ENCODE data around the gene DENND1A.

Gene DENND1A

DNA sequence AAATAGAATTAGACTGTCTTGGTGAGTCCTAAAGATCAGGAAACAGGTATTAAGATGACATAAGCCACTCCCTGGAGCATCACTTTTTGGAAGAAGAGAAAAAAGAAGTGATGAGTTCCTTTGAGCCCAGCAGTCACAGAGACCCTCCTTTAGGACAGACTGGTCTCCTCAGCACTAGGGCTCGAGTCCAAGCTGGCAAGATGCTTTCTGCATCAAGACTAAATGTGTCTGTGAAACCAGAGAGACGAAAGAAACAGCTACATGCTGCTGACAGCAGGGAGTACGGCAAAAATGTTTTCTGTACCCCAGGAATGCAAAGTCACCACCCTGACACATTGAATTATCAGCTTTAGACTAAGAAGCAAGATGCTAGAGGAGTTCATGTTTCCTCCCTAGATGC is 389.5 kb downstream of the DENND1A start:
- DNase-seq (ENCODE audit: low read depth), result no peak

DNA sequence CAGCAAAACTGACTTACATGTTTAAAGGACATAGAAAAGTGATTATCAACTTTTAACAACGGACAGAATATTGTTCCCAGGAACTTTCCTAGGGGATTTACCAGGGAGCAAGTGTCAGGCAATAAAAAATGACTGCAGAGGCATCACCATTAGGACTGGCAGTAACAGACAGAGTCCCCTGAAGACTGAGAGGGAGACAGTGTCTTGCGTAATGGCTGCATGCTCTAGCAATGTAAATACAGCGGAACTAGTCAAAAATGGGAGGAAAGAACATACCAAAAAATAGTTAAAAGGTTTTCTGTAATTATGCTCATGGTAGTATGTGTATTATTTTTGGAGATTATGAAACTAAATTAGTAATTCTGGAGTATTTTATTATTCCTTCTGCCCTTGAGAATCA is 392.1 kb downstream of the DENND1A start:
- DNase-seq (ENCODE audit: low read depth), result no peak

DNA sequence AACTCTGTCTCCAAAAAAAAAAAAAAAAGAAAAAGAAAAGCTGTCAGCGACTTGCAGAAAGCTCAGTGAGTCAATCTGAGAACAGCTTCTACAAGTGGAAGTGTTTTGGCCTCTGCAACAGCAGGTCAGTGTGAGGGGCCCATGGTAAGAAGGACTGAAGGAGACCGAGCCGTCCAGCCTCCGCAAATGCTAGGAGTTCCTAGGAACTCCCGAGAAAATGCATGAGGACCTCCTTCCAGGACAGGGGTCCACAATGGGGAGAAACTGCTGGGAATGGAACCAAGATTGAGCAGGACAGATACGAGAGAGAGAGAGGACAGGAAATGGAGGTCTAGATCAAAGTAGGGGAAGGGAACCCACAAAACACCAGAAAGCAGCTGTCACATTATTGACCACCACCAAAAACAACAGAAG is 393.5 kb downstream of the DENND1A start:
- no peak for DNase-seq (ENCODE audit: low read depth)

DNA sequence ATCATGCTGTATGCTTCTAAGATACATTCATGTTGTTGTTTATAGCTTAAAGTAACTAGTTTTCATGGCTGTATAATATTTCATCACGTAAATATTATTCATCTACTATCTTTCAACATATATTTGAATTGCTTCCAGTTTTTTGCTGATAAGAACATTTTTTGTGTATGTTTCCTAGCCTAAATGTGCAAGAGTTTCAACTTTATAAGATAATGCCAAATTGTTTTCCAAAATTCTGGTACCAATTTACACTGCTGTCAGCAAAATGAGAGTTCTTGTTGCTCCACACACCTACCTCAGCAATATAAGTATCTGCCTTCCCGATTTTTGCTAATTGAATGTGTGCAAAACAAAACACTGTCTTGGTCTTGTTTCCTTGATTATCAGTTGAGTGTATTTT is 395.6 kb downstream of the DENND1A start:
- no peak for DNase-seq (ENCODE audit: low read depth)

DNA sequence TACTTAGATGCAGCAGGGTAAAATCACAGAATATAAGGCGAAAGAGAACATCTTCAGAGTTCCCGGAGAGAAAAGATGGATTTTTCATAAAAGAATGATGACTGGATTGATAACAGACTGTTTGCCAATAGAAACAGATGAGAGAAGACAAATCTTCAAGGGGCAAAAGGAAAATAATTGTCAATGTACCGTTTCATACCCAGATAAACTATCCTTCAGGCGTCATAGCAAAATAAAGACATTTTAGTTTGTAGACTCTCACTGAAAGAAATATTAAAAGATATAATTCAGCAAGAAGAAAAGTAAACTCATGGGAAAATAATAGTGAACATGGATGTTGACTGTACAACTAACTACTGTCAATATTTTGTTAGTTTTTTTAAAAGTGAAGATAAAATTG is 399.7 kb downstream of the DENND1A start:
- DNase-seq (ENCODE audit: low read depth), result no peak

DNA sequence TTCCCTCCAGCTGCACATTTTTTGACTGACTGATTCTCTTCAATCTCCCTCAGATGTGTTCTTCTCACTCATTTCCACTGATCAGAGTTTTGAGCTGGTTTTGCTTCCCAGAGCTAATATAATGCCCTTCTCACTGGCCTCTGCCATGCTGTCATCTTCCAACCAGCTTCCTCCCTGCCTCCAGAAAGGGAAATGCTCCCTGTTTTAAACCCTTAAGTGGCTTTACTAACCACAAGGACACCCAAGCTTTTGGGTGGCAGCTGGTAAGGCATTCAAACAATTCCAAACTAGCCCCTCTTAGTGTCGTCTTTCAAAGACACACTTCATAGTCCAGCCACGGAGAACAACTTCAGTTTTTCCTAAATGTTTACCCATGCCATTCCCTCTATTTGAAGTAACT is 401.4 kb downstream of the DENND1A start:
- DNase-seq (ENCODE audit: low read depth), result no peak

DNA sequence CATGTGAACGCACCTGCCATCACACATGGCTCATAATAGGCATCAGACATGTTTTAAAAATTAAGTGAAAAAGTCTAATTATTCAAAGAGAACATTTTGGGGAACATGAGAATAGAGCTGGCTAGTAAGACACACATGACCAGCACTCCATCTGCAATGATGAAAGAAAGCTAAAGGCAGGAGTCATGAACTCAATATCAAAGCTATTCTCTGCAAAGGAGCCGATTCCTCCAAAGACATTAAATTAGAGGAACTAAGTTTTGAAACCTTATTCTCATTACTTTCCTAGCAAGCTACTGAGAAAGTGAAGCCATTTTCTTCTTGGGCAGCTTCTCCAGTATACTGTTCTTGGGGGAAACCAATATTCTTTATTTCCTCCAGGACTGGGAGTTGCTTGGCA is 401.9 kb downstream of the DENND1A start:
- no peak for DNase-seq (ENCODE audit: low read depth)

DNA sequence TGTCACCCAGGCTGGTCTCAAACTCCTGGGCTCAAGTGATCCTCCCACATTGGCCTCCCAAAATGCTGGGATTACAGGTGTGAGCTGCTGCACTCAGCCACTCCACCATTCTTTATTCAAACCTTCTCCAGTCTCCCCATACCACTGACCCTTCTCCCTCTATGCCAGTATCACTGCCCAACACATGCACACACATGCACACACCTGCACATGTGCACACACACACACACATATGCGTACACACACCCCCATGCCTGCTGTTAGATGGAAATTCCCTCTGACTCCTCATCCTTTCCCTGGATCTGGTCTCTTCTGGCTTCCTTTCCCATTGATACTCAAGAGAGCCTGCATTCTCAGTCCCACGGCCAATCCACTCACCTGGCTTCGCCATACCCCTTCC is 404.0 kb downstream of the DENND1A start:
- DNase-seq (ENCODE audit: low read depth), result no peak

DNA sequence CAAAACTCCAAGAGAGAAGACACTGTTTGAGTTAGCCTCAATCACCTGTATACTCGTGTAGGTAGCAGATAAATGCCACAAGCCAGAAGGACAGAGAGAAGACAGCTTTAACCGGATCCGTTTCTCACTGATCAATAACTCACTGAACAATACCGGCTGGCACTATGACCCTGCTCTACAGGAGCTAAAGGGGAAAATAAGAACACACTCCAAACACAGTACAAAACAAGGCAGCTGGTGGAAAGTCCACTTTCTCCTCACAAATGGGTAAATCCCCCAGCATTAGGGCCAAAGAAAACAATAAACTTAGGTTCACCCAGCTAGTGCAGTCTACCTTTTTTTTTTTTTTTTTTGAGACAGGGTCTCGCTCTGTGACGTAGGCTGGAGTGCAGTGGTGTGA is 404.5 kb downstream of the DENND1A start:
- DNase-seq (ENCODE audit: low read depth), result no peak

DNA sequence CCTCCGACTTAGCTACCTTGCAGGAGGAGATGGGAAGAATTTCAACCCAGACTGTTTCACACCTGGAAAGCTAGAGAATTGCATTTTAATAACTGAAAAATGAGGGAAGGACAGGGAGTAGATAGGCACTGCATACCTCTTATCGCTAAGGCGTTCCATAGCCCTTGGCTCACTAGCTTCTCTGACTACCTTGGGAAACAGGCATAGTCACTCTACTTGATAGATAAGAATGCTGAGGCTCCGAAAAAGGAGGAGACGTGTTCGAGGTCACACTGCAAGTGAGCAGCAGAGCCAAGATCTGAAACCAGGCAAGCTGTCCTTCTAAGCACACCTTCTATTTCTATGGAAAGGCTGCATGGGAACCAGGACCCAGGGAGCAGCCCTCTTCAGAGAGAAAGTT is 405.1 kb downstream of the DENND1A start:
- no peak for DNase-seq (ENCODE audit: low read depth)

DNA sequence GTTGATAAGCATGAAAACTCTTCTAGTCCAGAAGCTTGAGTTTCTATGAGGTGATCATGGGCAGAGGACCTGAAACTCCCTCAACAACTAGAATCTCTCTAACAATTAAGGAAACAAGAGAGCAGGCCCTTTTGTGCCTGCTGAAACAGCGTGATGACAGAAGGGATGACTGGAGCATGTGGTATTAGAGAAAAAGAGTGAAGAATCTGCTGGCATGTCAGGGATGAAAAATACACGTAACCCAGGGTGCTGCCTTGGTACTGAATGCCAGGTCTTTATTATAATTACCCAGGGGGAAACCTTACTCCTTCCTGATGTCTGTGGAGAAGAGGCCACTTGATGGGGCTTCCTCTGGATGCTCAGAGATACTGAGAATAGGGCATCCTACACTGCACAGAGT is 406.1 kb downstream of the DENND1A start:
- no peak for DNase-seq (ENCODE audit: low read depth)

DNA sequence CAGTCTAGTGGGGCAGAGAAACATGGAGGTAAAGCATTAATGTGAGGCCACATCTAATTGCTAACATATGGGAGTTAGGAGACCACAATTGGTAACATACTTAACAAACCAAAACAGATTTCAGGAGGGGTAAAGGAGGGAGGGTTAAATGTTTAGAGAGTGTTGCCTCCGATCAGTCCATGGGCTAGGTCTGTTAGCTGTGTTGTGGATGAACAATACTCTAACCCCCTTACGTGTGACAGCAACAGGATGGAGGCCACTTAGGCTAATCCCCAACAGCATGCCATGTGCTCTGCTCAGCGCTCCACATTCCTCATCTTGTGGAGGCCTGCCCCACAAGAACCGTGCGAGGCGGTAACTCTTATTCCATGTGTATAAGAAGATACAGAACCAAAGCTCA is 406.9 kb downstream of the DENND1A start:
- DNase-seq (ENCODE audit: low read depth), result no peak

DNA sequence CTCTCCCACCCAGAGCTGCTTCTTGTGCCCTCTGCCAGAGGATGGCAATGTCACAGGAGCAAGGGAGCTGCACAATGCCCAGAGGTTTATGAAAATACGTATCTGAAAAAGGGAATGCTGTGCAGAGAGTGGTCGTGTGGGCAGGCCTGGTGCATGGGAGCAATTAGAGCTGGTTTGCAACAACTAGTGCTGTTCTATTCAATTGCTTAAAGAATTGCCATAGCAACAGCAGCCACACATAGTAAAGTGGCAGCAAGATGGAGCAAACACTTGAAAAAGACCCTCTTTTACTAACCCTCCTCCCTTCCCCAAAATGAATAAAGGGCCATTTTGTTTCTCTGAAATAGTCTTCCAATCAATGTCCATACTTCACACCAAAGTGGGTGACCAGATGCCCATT is 407.7 kb downstream of the DENND1A start:
- DNase-seq (ENCODE audit: low read depth), result no peak

DNA sequence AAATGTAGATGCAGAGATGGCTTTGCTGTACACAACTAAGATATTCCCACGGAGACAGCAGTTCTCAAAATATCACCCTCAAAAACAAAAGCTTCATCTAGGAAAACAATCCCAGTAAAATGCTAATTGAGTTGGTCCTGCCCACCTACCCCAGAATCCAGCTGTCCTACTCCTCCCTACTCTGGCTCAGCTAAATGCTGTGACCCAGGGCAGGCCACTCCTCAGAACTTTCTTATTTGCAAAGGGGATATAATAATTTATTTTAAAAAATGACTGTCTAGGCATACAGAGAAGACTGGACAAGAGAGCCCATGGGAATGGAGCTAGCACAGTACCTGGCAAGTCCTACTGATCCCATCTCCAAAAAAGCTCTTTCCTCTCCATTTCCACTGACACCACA is 411.6 kb downstream of the DENND1A start:
- no peak for DNase-seq (ENCODE audit: low read depth)

DNA sequence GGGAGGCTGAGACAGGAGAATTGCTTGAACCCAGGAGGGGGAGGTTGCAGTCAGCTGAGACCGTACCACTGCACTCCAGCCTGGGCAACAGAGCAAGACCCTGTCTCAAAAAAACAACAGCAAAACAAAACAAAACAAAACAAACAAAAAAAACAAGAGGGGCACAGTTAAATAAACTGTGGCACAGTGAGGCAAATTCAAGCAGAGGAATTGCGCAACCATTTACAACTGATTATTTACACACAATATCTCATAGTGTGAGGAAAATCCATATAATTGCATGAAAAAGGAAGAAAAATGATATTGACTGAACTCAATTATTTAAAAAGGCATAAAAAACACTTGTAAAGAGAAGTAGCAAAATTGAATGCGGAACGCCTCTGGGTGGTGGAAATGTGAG is 412.4 kb downstream of the DENND1A start:
- no peak for DNase-seq (ENCODE audit: low read depth)

DNA sequence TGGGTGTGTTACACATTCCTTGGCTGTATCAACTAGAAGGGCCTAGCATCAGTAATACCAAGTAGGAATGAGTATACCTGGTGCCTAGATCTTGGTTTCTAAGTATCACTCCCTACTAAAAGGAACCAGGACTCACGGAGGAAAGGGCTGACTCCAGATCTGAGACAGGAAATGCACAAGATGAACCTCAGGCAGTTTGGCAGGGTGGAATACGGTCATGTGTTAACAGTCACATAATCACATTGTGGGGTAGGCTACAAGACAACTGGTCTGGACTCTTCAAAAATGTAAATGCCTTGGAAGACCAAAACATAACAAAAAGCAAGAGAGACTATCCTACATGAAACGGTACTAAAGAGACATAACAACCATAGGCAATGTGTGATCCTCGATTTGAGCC is 415.2 kb downstream of the DENND1A start:
- DNase-seq (ENCODE audit: low read depth), result no peak

DNA sequence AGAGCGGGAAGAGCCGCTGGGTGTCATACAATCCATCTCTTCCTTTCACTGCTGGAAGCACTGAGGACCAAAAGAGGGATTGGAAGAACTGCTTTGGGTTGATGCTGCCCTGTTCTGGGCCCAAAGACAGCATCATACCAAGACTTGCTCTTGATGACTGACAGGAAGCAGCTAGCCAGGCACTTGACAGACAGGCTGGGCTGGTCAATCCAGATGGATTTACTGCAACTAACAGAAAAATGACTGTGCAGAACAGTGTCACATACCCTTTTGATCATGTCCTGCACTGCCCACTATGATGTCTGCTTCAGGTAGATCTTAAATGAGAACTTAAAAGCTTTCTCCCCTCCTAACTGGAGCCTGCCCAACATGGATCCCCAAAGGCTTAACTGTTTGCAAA is 416.4 kb downstream of the DENND1A start:
- no peak for DNase-seq (ENCODE audit: low read depth)

DNA sequence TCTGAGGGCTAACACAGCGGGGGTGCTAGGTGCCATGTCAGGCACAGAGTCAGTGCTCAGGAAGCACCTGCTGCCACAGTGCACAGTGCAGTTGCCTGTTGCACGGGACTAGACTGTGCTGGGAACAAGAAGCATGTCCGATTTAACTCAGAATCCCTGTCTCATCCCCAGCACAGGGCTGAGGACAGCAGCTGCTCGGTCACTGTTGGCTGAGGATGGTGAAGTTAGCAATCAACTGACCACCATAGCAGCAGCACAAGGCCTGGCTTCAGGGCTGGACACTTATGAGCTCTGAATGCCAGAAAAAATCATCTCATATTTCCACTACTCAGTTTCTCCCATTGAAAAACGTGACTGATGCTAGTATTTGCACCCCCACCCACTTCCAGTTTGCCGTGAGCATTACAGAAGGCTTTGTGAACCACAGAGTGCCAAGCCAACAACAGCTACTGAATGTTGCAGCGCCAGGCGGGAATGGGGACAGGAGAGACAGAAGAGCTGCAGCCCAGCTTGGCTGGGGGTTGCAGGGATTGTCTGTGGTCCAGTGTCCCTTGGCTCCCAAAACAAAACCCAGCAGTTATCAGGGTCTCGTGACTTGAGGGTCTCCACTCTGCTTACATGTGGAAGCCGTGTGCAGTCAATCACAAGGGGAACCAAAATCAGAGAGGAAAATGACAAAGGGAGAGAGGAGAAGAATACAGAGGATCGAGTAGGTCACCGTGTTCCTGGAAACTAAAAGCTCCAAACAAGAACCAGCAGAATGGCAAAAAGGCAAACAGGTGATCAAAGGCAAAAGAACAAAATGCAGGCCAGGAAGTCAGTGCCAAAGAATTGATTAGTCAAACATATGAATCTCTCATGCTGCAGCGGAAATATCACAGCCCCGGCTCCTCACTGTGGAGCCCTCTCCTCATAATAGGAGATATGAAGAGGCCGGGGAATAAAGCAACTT is 418.3 kb downstream of the DENND1A start:
- DNase-seq (ENCODE audit: low read depth), result no peak

DNA sequence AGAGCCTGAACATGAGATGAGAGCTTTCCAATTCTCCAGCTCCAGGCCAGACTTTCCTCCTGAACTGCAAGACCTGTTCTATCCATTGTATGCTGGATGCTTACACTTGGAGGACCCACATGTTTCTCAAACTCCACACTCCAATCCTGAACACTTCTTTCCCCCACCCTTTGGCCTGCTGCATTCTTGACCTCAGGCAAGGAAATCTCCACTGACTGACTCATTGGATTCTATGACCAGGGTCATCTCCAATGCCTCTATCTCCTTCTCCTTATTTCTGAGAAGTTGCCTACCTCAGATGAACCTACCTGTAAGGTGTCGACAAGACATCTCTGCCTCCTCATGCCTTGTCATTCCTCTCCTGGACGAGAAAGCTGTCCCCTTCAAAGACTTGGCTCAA is 420.3 kb downstream of the DENND1A start:
- no peak for DNase-seq (ENCODE audit: low read depth)

DNA sequence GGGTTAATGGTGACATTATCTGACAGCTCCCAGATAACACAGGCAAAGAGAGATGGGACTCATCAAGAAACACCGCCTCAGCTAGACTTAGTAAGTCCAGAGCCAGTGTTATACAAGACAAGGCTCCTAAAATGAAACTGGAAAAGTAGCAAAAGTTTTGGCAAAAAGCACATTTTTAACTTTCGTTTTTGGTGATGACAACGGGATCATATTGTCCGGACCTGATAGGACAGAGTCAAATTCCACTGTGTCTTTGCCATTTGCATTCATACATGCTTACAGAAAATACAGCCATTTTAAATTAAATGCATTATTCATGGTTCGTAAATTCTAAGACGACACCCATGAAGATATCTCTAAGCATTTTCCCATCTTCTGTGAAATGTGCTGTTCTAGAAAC is 421.9 kb downstream of the DENND1A start:
- no peak for DNase-seq (ENCODE audit: low read depth)

DNA sequence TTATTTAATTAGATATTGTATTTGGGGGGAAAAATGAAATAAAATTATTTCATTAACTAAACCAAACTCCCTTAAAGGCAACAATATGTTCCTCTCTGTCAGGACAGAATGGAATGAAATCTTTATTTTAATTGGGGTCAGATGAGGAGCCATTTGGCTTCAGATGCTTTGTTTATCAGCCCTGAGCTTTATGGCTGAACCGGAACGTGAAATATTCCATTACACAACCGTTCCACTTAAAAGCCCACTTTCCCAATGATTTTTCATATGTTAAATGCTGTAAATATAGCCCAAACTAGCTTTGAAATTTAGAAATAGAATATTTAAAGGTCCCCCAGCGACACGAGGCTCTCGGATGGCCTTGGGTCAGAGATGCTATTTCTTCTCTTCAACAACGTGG is 424.4 kb downstream of the DENND1A start:
- no peak for DNase-seq (ENCODE audit: low read depth)

DNA sequence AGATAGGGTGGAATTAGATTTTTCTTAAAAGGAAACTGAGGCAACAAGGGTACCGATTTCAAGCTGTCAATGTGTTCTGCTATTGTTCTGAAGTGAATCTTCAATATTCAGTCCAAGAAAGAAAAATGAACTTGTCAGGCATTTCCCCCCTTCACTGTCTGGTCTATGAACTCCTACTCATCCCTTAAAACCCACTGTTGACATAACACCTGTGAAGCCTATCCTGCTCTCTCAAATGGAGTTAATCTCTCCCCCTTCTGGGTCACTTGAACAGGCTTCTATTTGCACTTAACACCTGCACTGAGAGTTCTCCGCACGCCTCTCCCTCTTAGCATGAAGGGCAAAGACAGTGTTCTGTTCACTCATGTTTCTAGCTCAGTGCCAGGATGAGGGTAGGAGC is 429.6 kb downstream of the DENND1A start:
- no peak for DNase-seq (ENCODE audit: low read depth)

DNA sequence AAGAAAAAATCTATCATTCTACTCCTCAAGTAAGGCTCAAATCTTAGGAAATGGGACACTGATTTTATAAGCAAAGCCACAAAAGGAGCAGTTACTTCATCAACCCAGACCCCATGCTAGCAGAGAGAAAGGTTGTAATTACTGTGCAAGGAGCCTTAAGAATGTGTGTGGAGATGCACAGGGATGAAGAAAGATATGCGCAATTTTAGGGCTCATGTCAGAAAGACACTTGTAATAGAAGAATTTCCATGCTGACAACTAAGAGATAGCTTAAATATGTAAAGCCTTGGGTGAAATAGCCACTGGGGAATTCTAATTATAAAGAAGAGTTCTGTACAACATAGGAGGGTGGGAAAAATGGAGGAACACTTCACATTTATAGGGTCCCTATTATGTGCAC is 432.1 kb downstream of the DENND1A start:
- no peak for DNase-seq (ENCODE audit: low read depth)

DNA sequence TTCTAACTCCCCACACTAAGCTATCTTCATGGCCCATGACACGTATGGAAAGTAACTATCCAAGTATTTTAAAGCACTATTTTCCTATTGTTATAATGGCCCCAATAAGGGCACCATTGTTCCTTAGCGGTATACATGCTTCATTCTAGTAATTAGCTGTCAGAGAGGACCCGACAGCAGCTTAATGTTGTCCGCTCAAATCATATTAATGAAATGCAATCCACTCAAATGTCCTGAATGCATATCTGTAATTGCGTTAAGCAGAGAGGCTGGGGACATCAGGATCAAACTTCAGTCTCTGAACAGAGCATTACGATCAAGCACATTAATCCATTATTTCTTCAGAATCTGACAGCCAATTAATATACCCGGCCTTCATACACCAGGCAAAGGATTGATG is 434.2 kb downstream of the DENND1A start:
- no peak for DNase-seq (ENCODE audit: low read depth)

All from activated gamma-delta T cell treated with anti-CD3 and anti-CD28 coated beads, Interleukin-2, amount 50 U/mL, for 16 hours (primary cell).